Retinal pigment epithelial cell (primary cell): ENCODE results near the gene NHS.

Source experiments
- DNase-seq: peaks from one replicate; pipeline ENCODE4 v3.0.0-alpha.2; 2010; ENCODE audit warnings: low read depth
- H3K4me3 ChIP-seq: 2 replicates; pipeline ENCODE4 v1.5.1; 2011; ENCODE audit warnings: mild to moderate bottlenecking, low read length, control low read depth, moderate library complexity
- TF ChIP-seq, protein P1 (sequence below): conservative IDR thresholded peaks from 2 replicates; pipeline ENCODE4 v1.5.1; 2011; ENCODE audit warnings: low read depth, low read length, control low read depth, inconsistent platforms

Gene NHS

DNA sequence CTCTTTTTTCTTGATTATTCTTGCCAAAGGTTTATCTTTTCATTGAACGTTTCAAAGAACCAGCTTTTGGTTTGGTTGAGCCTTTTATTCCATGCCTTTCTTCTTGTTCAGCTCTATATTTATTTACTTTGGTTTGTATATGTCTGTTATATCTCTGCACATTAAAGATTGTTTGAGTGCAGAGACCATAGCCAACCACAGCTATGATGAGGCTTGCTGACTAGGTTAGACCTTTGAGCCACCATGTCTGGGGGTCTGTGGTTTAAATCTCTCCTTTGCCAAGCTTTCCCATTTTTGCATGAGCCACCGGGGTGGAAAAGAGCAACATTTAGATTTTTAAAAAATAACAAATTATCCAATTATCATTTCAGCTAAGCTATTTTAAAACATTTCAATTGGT lies 96.1 kb downstream of the NHS start:
- no peak for DNase-seq
- TF ChIP-seq, protein P1, sequence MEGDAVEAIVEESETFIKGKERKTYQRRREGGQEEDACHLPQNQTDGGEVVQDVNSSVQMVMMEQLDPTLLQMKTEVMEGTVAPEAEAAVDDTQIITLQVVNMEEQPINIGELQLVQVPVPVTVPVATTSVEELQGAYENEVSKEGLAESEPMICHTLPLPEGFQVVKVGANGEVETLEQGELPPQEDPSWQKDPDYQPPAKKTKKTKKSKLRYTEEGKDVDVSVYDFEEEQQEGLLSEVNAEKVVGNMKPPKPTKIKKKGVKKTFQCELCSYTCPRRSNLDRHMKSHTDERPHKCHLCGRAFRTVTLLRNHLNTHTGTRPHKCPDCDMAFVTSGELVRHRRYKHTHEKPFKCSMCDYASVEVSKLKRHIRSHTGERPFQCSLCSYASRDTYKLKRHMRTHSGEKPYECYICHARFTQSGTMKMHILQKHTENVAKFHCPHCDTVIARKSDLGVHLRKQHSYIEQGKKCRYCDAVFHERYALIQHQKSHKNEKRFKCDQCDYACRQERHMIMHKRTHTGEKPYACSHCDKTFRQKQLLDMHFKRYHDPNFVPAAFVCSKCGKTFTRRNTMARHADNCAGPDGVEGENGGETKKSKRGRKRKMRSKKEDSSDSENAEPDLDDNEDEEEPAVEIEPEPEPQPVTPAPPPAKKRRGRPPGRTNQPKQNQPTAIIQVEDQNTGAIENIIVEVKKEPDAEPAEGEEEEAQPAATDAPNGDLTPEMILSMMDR = no peak
- no peak overlapping the region for H3K4me3 ChIP-seq

DNA sequence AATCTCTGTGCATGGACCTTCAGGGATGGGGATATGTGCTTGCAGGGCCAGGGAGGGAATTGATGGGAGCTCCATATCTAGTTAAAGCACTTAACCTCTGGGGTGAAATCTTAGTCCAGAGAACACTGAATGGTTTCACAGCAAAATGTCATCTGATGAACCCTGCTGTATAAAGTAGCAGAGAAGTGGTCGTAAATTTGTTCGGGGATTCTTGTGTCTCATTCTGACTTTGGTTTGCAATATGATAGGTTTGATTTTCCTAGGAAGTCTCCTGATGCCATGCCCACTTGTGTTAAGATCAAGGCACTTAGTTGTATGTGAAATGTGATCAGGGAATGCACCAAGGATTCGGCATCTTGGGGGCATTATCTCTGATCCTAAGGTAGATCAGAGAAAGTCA lies 96.9 kb downstream of the NHS start:
- TF ChIP-seq, protein P1 = no peak
- no peak for DNase-seq
- H3K4me3 ChIP-seq = no peak overlapping the region

DNA sequence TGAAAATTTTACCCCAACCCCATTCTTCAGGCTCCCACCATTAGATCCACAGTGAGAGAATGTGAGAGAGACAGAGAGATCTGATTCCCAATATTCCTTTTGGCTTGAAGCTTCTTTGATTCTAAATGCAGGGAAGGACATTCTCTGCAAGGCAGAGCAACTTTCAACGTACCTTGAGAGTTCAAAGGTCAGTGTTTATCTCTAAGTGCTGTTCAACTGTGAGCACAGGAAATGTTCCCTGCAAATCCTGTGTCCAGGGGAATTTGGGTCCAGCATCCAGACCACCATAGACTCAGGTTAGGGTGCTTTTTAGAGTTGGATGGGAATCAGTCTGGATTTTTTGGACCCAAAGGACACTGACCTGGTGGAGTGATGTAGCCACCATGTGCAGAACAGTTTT lies 97.4 kb downstream of the NHS start:
- DNase-seq = no peak
- TF ChIP-seq, protein P1 = no peak
- H3K4me3 ChIP-seq = no peak overlapping the region

DNA sequence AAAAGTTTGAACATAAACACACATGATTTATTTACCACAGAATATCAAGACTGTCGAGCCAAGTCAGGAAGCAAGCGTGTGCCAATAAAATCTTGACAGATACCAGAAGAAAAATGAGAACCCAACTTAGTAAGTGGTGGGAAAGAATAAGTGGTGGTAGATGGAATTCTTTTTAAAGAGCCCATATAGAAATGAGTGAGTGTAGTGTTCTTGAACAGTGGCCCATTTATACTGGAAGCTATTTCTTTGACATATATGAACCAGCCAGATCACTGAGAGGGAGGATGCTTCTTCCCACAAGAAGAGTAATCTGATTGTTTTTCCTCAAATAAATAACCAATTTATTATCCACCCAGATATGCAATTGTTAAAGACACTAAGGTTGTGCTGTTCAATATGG lies 98.0 kb downstream of the NHS start:
- no peak overlapping the region for H3K4me3 ChIP-seq
- no peak for DNase-seq
- TF ChIP-seq, protein P1 = no peak

DNA sequence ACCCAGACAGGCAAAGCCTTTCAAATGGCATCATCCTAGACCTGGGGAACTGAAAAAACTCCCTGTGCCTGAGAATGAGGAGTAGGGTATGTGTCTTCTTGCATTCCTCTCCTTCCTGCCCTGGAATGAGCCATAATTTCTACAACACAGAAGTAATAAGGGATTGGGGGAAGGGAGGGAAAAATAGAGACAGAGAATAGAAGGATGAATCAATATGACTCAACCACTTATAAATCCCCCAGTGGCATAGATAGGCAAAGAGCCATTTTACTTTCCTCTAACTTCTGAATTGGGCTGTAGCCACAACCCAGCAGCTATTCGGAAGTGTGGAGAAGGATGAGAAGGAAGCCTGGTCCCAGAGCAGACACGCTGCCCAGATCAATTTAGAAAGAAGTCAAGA lies 99.9 kb downstream of the NHS start:
- TF ChIP-seq, protein P1 = no peak
- H3K4me3 ChIP-seq = no peak overlapping the region
- DNase-seq = no peak

DNA sequence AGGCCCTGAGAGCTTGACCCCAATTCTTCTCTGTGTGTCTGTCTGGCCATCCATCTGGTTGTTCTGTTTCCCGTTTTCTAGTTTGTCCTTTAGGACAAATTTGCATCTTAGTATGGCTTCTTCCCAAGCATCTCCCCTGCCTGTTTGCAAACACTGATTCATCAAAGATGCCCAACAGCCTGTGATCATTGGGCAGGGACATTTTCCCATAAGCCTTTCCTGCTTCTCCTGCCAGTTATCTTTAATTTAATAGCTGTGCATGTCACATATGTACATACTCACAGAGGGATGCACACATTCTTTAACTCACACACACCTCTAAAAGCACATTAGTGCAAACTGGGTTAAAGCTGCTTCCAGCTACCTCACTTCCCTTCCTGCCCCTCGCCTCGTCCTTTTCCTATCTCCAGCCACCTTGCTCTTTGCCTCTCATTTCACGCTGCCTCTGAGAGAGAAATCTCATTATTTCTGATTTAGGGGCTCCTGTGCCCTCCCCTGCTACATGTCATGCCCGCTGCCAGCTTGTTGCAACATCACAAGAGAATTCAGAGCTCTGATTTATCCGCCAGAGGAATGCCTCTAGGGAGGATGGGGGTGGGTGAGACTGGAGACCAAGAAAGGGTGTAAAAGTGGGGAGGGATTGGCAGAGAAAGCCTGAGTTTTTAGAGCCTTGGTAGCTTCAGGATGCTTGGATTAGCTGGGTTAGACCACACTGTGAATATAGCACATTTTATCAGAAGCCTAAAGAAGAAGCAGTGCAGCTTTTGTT lies 100.6 kb downstream of the NHS start:
- no peak for DNase-seq
- H3K4me3 ChIP-seq = no peak overlapping the region
- TF ChIP-seq, protein P1 = no peak

DNA sequence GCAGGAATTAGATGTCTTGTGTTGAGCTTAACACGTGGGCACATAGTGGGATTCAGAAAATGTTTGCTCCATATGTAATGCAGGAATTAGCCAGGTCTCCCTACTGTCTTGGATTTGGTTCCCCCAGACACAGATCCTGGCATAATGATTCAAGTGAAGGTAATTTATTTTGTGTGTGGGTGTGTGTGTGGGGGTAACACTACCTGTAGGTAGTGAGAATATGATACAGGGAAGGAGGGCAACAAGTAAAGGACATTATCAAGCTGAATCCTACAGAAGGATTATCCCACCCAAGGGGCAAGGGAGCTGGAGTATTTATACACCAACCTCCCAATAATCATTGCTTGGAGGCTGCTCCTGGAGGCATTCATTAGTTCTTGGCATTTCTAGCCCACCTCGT lies 101.4 kb downstream of the NHS start:
- DNase-seq = no peak
- TF ChIP-seq, protein P1 = no peak
- no peak overlapping the region for H3K4me3 ChIP-seq
